SK-N-MC (cell line): ENCODE results near the gene SRP72.
"Not testable (repeated sequence)": the region's sequence is repeated elsewhere in the genome, so short reads cannot be mapped to it uniquely, and the experiment has no call there.

ENCODE experiments used
- DNase-seq: peaks from one replicate; pipeline ENCODE4 v3.0.0-alpha.2; 2011; ENCODE audit warnings: low read depth, low spot score
- H3K27ac ChIP-seq: fragments of 200-600 bp; sonication (generic); 2 replicates; pipeline ENCODE4 v1.5.1; 2016; ENCODE audit warnings: mixed run types
- H3K36me3 ChIP-seq: fragments of 200-600 bp; sonication (generic); 2 replicates; pipeline ENCODE4 v1.6.1; 2017; ENCODE audit warnings: antibody characterized with exemption, low read length, mixed read lengths; ENCODE audit not compliant: insufficient read depth
- H3K4me3 ChIP-seq: fragments of 200-600 bp; sonication (generic); 2 replicates; pipeline ENCODE4 v1.5.1; 2016
- H3K9ac ChIP-seq: fragments of 200-600 bp; sonication (generic); 2 replicates; pipeline ENCODE4 v1.8.0; 2017; ENCODE audit warnings: mixed run types, mixed read lengths; ENCODE audit not compliant: insufficient read length
- H3K9me3 ChIP-seq: fragments of 200-600 bp; sonication (generic); 2 replicates; pipeline ENCODE4 v1.6.1; 2017; ENCODE audit warnings: low read depth, mild to moderate bottlenecking, antibody characterized with exemption, low read length, moderate library complexity, mixed read lengths
- EZH2 ChIP-seq: fragments of 200-600 bp; sonication (generic); IDR thresholded peaks from one replicate; pipeline ENCODE4 v1.6.1; 2017; ENCODE audit warnings: antibody characterized with exemption
- FOXP2 ChIP-seq: optimal IDR thresholded peaks from 2 replicates; pipeline ENCODE3; 2011; ENCODE audit warnings: mild to moderate bottlenecking, moderate library complexity; ENCODE audit not compliant: insufficient read depth; ENCODE audit errors: extremely low read length, control extremely low read depth
- POLR2AphosphoS5 ChIP-seq: IDR thresholded peaks from 2 replicates; pipeline ENCODE4 v1.6.1; 2012; ENCODE audit warnings: mild to moderate bottlenecking, low read depth, low read length, borderline replicate concordance

The SRP72 gene

DNA sequence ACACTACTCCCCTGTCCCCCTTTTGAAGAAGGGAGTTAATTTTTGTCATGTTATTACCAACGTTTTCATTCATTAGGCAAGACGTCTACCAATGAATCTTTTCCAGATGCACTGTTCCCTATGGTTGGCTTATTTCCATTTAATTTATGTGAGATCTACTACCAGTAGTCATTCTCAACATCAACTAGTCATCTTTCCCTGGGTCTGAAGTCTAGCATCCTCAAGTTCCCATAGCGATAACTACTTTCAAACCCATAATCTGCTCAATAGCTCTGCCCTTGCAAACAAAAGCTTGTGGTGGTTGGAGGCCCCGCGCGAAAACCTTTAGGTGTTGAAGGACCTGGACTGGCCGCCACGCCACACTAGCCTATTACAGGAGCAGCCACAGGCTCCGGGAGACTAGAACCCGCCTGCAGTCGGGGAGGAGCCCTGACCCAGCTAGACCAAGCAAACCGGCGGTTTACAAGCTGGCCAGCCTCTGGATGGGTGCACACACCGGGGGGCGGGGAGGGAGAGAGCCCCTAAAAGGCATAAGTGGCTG lies 32.7 kb upstream of the SRP72 start:
- Histone ChIP-seq H3K36me3 (peaks cover 8% of the 10 kb centered on the region), H3K9me3 (no peaks in the 10 kb centered on the region), H3K9ac (peak overlapping the region; percentile 80), H3K4me3 (peak overlapping the region; percentile 90), H3K27ac (no peak overlapping the region)
- no peak for DNase-seq
- TF ChIP-seq FOXP2 = no peak
- TF ChIP-seq POLR2AphosphoS5 = no peak
- TF ChIP-seq EZH2 = no peak

DNA sequence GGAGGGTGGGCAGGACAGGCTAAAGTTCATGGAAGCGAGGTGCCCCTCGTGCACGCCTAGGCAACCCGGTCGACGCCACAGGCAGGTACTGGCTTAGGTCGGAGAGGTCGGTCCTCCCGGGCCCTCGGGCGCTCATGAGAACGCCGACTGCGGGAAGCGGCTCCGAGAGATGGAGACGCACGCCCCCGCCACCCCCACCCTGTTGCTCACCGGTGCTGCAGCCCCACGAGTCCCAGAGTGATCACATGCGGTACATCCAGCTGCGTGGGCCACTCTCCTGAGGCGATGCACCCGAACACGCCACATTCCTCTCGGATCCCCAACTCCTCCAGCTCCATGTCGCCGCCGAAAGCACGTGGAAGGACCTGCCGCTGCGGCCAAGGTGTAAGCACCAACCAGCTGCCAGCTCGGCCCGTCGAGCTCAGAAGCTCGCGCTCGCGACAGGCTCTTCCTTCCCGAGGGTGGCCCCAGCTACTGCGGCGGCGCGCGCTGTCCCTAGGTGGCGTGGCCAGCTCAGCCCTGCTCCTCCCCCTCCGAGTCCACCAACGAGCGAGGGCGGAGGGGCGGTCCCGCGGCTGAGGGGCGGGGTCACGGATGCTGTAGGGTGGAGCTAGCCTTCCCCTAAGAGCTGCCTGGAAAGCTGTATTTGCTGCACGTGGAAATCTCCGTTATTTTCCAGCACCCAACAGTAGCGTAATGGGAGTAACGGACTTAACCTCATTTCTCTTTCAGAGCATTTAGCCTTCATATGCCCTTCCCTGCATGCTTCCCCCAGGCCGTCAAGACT lies 32.1 kb upstream of the SRP72 start, which contains the start of gene PPAT:
TSS of gene PPAT (minus strand) at position 476 of the 787 bp plus-strand sequence. CDS start at position 338, 138 bp downstream.
- Histone ChIP-seq H3K27ac (peak within 1 kb of the TSS; percentile 89), H3K4me3 (peak within 1 kb of the TSS; percentile 90), H3K9ac (peak within 1 kb of the TSS; percentile 95), H3K36me3 (peaks cover 15% of the 10 kb centered on the region), H3K9me3 (no peaks in the 10 kb centered on the region)
- DNase-seq = peak; percentile 92
- TF ChIP-seq FOXP2 = no peak
- peak; percentile 93 for TF ChIP-seq POLR2AphosphoS5

DNA sequence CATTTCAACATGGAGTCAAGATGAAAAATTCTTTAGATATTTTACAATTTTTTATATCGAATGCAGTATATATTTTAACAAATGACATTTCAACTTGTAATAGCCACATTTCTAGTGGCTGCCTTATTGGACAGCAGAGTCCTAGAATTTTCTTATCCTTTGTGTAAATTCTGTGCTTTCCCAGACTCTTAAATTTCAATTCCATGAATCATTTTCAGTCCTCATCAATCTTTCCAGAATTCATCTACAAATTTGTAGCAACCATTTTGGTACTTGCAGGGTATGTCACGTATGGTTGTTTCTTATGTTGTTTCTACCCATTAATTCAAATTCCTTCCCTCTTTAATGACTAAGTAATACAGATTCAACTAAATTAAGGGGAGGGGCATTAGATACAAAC lies 28.7 kb upstream of the SRP72 start:
- no peak for TF ChIP-seq POLR2AphosphoS5
- TF ChIP-seq EZH2 = no peak
- no peak for TF ChIP-seq FOXP2
- H3K4me3 ChIP-seq = peak overlapping the region; percentile 47
- peaks cover 49% of the 10 kb centered on the region for H3K36me3 ChIP-seq
- no peaks in the 10 kb centered on the region for H3K9me3 ChIP-seq
- DNase-seq = no peak
- peak overlapping the region; percentile 25 for H3K9ac ChIP-seq
- no peak overlapping the region for H3K27ac ChIP-seq

DNA sequence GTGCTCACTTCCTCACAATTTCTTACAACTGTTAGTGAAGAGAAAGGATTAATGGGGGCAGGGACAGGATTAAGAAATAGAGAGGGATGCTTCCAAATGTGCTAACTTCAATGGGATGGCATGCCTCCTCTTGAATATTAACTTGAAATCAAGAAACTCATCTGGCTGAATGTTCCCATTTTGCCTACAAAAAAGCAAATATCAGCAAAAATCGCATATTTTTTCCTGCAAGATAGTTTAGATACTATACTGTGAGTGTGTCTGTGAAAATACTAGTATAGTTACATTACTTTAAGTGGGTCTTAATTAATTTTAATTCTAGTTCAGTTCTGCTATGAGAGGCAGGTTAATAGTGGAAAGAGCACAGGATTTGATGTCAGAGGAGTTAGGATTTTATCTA lies 26.4 kb upstream of the SRP72 start:
- 0 out of 2 replicates have a peak overlapping the region, but pooled peaks have one; percentile 18 for H3K4me3 ChIP-seq
- peaks cover 71% of the 10 kb centered on the region for H3K36me3 ChIP-seq
- TF ChIP-seq FOXP2 = no peak
- H3K9ac ChIP-seq = no peak overlapping the region
- no peak for DNase-seq
- no peak overlapping the region; the same call in 1 of the 2 replicates for H3K27ac ChIP-seq
- H3K9me3 ChIP-seq = no peaks in the 10 kb centered on the region

DNA sequence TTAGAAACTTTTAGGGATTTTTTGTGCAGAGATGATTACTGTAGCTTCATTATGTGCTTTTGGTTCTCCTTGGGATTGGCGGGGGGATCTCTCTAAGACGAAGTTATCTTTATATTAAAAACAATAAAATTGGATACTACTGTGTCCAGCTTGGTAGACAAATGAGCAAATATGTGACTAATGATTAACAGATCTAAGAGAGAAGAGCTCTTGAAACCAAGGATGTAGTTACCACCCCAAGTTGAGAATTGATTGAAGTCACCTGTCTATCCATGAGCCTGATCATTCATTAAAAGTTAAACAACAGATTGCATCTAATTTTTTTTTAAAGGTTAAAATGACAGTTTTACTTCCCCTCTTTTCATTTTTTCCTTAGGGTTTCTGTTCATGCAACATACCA lies 22.7 kb upstream of the SRP72 start:
- H3K36me3 ChIP-seq = peaks cover 100% of the 10 kb centered on the region
- no peak for DNase-seq
- TF ChIP-seq POLR2AphosphoS5 (no peak), FOXP2 (no peak), EZH2 (no peak)
- H3K4me3 ChIP-seq = no peak overlapping the region
- H3K9me3 ChIP-seq = no peaks in the 10 kb centered on the region
- H3K27ac ChIP-seq = no peak overlapping the region
- H3K9ac ChIP-seq = no peak overlapping the region

DNA sequence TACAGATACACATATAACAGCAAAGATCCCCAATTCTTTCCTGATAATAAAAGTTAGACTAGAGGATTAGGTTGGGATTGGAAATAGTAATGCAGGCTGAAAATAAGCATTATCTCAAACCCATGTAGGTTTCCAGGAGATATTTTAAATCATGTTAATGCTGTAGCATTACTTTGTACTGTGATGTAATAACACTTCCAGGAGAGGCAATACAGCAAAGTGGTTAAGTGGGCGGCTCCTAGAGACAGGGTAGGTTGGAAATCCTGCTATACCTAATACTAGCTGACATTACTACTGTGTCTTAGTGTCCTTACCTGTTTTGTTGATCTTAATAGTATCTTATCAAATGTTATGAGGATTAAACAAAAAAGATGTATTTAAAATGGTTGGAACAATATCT lies 21.7 kb upstream of the SRP72 start:
- Histone ChIP-seq H3K4me3 (no peak overlapping the region), H3K27ac (peak overlapping the region; percentile 39; the same call in 1 of the 2 replicates), H3K9ac (no peak overlapping the region), H3K36me3 (peaks cover 100% of the 10 kb centered on the region), H3K9me3 (no peaks in the 10 kb centered on the region)
- TF ChIP-seq POLR2AphosphoS5 (no peak), FOXP2 (no peak), EZH2 (no peak)
- DNase-seq = no peak

DNA sequence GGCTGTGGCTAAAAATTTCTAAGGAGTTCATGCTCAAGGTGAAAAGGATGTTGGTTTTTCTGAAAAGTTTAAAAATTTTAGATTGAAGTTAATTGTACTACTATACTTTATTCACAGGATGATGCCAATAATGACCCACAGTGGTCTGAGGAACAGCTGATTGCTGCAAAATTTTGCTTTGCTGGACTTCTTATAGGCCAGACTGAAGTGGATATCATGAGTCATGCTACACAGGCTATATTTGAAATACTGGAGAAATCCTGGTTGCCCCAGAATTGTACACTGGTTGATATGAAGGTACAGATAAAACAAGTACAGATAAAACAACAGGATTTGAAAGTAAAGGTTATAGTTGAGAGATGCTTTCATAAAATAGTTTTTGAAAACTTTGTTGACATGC lies 19.1 kb upstream of the SRP72 start:
- TF ChIP-seq POLR2AphosphoS5 = no peak
- no peak for TF ChIP-seq EZH2
- TF ChIP-seq FOXP2 = no peak
- DNase-seq = no peak
- H3K36me3 ChIP-seq = peaks cover 100% of the 10 kb centered on the region
- H3K9ac ChIP-seq = no peak overlapping the region
- H3K27ac ChIP-seq = no peak overlapping the region
- no peaks in the 10 kb centered on the region for H3K9me3 ChIP-seq
- H3K4me3 ChIP-seq = no peak overlapping the region

DNA sequence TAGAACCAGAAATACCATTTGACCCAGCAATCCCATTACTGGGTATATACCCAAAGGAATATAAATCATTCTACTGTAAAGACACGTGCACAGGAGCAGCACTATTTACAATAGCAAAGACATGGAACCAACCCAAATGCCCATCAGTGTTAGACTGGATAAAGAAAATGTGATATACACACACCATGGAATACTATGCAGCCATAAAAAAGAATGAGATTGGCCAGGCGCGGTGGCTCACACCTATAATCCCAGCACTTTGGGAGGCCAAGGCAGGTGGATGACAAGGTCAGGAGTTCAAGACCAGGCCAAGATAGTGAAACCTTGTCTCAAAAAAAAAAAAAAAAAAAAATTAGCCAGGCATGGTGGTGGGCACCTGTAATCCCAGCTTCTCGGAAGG lies 17.9 kb upstream of the SRP72 start:
- peaks cover 100% of the 10 kb centered on the region for H3K36me3 ChIP-seq
- not testable (repeated sequence) for DNase-seq

DNA sequence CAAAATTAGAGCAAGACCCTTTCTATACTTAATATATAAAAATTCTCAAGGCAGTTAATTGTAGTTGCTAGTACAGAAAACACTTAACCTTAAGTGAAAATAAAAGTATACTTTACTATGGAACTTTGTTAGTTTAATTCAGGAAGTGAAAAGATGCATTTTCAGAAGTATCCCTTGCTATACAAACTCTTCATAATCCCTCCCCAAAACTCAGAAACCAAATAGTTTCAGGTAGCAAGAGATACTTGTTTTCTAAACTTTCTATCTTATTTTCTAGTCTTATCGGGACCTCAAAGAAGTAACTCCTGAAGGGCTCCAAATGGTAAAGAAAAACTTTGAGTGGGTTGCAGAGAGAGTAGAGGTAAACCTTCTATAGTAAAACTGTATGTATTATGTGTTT lies 17.1 kb upstream of the SRP72 start:
- Histone ChIP-seq H3K9me3 (no peaks in the 10 kb centered on the region), H3K36me3 (peaks cover 100% of the 10 kb centered on the region), H3K4me3 (no peak overlapping the region), H3K9ac (no peak overlapping the region), H3K27ac (no peak overlapping the region)
- no peak for DNase-seq
- no peak for TF ChIP-seq EZH2
- no peak for TF ChIP-seq FOXP2
- no peak for TF ChIP-seq POLR2AphosphoS5

More for the DNA sequence above, 17.9 kb upstream of the SRP72 start:
- not testable (repeated sequence) for H3K27ac ChIP-seq, H3K9me3 ChIP-seq, H3K4me3 ChIP-seq, H3K9ac ChIP-seq
